ENCODE measurements around the gene MADCAM1.
"Not testable (repeated sequence)": the region's sequence is repeated elsewhere in the genome, so short reads cannot be mapped to it uniquely, and the experiment has no call there.

Gene MADCAM1

DNA sequence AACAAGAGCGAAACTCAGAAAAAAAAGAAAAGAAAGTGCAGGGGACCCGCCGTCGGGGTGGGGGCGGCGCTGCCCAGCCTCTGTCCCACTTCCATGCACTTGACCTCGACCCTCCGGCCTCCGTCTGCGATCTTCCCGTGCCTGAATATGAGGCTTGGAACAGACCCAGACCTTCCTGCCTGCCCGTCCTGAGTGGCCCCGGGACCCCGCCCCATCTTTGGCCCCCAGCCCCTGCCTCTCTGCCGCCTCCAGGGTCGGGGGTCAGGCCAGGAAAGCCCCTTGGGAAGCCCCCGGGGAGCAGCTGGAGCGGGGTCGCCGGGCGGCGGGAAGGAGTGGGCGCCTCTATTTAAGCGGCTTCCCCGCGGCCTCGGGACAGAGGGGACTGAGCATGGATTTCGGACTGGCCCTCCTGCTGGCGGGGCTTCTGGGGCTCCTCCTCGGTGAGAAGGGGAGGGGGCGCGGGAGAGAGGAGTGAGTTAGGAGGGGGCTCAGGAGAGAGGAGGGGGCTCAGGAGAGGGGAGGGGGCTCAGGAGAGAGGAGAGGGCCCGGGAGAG lies at the start of gene MADCAM1:
TSS of gene MADCAM1 (plus strand) at position 375 of the 554 bp plus-strand sequence. CDS start at position 389, 14 bp downstream.
- DNase-seq (ENCODE audit: low spot score): no peak

DNA sequence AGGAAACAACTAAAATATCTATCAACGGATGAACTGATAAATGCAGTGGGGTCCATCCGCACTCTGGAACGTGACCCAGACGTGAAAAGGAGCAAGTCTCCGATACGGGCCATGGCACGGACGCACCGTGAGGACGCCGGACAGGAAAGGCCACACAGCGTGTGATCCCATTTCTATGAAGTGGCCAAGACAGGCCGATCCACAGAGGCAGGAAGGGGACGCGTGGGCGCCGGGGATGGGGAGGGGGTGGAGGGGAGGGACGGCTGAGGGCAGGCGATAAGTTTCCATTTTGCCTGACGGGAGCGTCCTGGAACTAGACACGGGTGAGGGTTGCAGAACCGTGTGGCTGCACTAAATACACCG lies 49.2 kb upstream of the MADCAM1 start:
- no peak for DNase-seq (ENCODE audit: low spot score)

DNA sequence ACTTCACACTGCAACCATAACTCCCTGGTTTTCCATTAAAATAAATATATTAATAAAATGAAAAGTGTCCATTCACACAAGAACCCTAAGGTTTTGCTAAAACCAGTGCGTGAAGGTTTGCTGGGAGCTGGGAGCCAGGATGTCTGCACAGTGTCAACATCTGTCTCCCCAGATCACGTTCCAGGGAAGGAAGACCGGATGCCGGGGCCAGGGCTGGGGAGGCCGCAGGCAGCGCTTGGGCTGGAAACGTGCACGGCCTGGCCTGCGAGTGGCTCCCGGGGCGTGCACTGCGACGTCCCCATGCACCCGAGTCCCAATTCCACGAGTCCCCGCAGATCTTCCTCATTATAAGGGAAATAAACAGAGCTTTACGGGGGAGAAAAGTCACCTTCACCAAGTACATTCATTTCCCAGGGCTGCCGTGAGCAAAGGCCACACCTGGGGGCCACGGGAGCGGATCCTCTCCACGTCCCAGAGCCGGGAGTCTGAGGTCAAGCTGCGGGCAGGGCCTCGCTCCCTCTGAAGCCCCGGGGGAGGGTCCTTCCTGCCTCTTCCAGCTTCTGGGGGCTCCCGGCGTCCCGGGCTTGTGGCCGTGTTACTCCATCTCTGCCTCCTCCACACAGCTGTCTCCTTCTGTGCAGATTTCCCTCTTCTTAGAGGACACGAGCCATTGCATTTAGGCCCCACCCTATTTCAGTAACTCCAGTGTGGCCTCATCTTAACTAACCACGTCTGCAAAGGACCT lies 48.3 kb upstream of the MADCAM1 start:
- no peak for DNase-seq (ENCODE audit: low spot score)

DNA sequence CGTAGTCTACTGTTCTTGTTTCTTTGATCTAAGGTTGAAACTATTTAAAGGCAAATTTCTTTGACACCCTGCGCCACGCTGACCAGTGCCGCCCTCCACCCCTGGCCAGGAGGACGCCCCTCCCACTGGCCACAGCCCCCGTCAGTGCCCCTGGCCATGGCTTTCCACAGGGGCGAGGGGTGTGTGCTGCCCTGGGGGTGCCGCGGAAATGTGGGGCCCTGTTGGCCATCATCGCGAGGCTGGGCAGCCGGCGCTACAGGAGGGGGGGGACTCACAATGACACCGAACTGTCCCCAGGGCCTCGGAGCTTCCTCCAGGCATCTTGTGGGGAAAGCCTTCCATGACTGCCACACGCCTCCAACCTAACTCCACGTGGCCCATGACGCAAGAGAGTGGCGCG lies 46.4 kb upstream of the MADCAM1 start:
- DNase-seq (ENCODE audit: low spot score): no peak

DNA sequence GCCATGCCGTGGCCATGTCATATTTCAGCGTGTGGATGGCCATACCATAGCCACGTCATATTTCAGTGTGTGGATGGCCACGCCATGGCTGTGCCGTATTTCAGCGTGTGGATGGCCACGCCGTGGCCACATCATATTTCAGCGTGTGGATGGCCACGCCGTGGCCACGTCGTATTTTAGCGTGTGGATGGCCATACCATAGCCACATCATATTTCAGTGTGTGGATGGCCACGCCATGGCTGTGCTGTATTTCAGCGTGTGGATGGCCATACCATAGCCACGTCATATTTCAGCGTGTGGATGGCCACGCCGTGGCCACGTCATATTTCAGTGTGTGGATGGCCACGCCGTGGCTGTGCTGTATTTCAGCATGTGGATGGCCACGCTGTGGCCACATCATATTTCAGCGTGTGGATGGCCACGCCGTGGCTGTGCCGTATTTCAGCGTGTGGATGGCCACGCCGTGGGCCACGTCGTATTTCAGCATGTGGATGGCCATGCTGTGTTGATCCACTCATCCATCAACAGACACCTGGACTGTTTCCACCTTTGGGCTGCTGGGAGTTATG lies 45.3 kb upstream of the MADCAM1 start:
- not testable (repeated sequence) for DNase-seq (ENCODE audit: low spot score)

DNA sequence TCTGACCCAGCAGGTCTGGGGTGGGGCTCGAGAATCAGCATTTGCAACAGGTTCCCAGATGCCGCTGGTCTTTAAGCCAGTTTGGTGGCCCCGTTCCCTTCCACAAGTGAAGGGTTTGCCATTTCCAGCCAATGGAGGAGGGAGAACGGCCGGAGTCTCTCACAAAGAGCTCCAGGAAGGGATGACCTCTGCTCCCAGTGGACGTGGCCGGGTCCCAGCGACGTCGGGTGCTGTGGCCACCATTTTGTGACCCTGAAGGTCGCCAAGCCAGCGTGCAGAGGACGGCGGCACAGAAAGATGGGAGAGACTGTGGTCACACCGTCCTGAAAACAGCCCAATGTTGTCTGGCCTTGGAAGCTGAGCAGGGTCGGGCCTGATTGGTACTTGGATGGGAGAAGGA lies 43.5 kb upstream of the MADCAM1 start:
- no peak for DNase-seq (ENCODE audit: low spot score)

DNA sequence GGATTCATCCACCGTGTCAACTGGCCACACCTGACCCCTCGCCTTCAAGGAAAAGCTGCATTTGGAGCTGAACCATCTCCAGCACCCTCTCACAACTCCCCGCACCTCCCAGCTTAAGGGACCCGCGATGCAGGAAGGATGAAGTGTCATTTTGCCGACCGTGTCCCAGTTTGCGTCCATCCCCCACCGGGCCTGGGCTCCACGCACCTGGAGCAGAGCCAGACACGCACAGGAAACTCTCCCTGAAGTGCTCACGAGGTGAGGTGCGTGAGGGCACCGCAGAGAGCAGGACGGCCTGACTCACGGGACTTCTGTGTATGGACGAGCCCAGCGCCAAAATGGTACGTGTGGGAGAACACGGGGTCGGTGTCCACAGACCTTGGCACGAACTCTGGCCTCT lies 42.7 kb upstream of the MADCAM1 start:
- no peak for DNase-seq (ENCODE audit: low spot score)

DNA sequence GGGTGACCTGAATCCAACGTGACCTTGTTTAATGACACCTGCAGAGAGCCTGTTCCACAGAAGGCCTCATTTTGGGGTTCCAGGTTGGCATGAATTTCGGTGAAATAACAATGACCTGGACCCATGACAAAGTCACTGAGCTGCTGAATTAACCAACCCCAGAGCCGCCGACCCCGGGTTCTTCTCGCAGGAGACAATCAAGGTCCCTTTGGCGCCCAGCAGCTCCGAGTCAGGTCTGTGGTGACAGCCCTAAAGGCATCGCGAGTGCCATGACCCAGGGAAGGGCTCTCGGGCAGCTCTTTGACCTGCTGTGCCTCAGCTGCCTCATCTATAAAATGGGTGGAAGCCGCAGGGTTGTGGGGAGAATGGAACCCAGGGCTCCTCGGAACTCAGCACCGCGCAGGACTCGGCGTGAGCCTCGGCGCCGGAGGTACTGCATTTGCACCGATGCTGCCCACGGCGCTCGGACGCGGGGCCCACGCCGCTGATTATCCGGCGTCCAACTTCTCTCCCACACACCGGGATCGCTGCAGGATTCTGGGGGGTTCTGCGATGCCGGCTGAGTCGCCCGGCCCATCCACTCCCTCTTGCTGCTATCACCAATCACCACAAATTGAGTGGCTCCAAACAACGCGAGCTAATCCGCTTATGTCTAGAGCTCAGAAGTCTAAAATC lies 41.1 kb upstream of the MADCAM1 start:
- DNase-seq (ENCODE audit: low spot score): no peak

DNA sequence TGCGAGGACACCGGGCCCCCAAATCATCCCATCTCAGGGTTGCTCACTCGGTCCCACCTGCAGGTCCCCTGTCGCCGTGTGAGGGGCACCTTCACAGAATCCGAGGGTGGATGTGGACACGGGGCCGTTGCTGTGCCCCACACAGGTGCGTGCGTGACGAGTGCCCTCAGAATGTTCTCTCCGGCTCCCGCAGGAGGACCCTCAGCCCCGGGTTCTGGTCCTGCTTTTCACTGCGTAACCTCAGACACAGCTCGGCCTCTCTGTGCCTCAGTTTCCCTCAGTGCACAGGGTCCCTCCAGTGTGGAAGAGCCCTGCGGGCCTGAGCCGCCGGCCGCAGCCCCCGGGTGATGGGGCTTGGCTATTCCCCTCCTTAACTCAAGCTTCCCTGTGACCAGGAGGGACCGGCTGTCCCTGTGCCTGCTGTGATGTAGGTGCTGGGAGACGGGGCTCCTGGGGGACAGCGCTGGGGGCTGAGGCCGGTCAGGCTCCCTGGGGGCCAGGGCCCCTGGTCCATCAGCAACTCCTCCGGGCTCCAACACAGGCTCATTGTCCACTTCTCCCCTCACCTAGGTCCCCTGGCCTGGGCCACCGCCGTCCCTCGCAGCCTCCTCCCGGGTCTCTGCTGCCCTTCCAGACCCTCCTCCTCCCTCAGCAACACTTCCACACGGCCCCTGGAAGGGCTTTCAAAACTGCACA lies 40.3 kb upstream of the MADCAM1 start:
- no peak for DNase-seq (ENCODE audit: low spot score)

DNA sequence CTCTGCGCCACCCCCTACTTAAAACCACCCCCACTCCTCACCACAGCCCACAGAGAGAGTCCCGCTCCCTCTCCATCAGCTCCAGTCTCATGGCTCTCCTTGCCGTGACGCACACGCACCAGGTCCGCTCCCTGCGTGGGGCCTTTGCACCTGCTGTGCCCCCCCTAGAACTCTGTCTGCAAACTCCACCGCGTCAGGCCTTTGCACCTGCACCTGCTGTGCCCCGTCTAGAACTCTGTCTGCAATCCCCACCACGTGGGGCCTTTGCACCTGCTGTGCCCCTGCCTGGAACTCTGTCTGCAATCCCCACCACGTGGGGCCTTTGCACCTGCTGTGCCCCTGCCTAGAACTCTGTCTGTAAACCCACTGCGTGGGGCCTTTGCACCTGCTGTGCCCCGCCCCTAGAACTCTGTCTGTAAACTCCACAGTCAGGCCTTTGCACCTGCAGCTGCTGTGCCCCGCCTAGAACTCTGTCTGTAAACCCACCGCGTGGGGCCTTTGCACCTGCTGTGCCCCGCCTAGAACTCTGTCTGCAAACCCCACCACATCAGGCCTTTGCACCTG lies 39.7 kb upstream of the MADCAM1 start:
- no peak for DNase-seq (ENCODE audit: low spot score)

DNA sequence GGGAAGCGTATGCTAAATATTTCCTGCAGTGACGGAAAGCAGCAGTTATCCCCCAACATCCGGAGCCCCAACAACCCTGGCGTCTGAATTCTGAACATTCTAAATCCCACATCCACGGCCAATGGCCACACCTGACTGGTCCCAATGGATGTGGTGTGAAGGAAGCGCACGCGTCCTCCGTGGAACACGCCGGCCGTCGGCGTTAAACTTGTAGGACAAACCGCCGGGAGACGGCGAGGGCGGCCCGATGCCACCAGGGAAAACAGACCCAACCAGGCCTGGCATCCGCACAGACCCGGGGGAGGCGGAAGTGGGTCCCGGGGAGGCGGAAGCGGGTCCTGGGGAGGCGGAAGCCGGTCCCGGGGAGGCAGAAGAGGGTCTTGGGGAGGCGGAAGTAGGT lies 38.6 kb upstream of the MADCAM1 start:
- no peak for DNase-seq (ENCODE audit: low spot score)

DNA sequence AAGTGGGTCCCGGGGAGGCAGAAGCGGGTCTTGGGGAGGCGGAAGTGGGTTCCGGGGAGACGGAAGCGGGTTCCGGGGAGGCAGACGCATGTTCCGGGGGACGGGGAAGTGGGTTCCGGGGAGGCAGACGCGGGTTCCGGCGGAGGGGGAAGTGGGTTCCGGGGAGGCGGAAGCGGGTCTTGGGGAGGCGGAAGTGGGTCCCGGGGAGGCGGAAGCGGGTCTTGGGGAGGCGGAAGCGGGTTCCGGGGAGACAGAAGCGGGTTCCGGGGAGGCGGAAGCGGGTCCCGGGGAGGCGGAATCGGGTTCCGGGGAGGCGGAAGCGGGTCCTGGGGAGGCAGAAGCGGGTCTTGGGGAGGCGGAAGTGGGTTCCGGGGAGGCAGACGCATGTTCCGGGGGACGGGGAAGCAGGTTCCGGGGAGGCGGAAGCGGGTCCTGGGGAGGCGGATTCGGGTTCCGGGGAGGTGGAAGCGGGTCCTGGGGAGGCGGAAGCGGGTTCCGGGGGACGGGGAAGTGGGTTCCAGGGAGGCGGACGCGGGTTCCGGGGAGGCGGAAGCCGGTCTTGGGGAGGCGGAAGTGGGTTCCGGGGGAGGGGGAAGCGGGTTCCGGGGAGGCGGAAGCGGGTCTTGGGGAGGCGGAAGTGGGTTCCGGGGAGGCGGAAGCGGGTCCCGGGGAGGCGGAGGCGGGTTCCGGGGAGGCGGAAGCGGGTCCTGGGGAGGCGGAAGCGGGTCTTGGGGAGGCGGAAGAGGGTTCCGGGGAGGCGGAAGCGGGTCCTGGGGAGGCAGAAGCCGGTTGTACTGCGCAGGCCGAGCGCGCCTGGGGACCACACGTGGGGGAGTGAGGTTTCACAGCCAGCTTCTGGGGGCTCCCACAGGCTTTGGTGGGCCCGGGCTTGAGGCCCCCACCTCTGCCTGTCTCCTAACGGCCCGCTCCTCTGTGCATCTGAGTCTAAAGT lies 37.9 kb upstream of the MADCAM1 start:
- no peak for DNase-seq (ENCODE audit: low spot score)

DNA sequence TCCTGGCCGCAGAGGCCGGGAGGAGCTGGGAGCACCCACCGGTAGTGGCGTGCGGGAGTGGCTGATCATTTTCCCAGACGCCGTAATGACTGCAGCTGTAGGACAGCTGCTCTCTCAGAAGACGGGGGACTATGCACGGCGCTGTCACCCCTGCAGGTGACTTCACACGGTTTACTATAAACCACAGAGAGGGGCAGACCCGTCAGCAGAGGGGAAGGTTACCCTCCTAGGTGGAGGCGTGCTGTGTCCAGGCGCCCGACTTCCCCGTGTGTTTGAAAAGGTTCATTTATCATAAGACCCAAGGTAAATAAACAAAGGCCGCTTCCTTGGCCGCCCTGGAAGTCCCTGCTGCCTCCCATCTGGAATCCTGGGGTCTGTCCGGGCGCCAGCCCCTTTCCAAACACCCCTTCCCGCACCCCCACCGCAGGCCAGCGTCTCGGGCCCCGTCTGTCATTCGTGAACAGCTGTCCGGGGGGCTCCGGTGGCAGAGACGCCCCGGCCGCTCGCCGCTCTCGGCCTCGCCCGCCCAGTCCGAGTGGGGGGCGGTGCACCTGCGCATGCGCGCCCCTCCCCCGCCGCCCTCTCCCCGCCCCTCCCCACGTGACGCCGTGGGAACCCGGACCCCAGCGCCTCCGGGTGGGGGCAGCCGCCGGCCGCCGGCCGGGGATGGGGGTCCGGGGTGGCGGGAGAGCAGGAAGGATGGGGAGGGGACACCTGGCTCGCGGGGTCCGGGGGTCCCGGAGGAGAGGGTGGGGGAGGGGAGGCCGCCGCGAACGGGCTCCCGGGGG lies 36.4 kb upstream of the MADCAM1 start:
- DNase-seq (ENCODE audit: low spot score): no peak

DNA sequence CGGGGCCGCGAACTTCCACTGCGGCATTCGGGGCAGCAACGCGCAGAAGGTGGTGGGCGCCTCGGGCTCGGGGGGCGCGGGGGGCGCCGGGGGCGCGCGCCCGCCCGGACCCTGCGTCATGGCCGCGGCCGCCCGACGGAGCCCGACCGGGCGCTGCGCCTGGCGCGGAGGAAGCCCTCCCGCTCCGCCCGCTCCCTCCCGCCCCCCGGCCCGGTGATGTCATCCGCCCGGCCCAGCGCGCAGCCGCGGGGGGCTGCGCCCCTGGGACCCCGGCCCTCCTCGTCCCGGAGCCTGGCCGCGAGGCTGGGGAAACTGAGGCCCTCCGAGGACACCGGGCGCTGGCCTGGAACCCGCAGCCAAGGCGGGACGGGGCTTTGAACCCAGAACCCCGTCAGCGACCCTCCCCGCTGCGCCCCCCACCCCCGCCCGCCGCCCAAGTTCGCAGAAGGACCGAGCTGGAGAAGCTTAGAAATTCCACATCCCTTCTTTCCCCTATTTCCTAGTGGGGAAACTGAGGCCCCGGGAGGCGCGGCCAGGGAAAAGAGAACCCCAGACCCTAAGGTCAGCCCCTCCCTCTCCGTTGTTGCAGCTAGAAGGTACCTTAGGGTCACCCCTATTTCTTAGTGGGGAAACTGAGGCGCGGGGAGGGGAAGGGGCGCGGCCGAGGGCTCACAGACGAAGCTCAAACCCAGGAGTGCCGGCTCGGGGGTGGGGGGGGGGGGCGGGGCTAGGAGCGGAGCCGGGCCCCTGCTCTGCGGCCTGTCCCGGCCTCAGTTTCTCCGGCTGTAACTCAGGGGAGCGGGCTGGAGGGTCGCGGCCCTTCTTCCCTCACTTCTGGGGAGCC lies 35.2 kb upstream of the MADCAM1 start, which contains the start of gene SHC2:
TSS of gene SHC2 (minus strand) at position 157 of the 844 bp plus-strand sequence. CDS start at position 120, 37 bp downstream.
- no peak for DNase-seq (ENCODE audit: low spot score)

DNA sequence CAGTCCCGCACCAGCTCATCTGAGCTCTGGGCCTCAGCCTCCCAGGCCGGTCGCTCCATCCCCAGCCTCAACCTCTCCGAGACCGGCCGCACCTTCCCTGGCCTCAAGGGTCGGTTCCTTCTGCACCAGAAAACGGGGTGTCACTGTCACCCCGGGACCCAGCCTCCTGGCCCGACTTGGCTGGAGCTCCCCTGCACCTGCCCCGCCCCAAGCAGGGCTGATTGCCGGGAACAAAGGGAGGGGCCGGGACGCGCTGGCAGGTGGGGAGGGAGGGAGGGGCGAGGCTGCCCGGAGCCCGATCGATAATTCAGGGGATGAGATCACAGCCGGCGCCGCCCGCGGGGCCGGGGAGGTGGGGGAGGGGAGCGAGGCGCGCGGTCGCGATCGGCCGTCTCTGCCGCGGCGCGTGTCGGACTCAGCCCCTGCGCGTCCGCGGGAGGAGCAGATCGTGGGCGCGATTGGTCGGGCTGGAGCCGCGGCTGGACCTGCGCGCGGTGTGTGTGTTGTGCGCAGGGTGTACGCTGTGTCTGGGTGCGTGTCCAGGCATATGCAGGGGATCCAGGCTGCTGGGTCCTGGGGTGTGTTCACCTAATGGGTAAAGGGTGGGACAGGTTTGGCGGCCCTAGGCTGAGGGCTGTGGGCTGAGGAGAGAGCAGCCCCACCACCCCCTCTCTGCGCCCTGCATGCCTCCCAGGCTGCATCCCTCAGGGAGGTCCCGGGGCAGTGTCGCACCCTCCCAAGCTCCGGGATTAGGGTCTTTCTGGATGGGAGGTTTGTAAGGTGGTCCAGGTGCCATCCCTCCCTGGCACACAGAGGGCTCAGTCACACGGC lies 34.4 kb upstream of the MADCAM1 start:
- no peak for DNase-seq (ENCODE audit: low spot score)

DNA sequence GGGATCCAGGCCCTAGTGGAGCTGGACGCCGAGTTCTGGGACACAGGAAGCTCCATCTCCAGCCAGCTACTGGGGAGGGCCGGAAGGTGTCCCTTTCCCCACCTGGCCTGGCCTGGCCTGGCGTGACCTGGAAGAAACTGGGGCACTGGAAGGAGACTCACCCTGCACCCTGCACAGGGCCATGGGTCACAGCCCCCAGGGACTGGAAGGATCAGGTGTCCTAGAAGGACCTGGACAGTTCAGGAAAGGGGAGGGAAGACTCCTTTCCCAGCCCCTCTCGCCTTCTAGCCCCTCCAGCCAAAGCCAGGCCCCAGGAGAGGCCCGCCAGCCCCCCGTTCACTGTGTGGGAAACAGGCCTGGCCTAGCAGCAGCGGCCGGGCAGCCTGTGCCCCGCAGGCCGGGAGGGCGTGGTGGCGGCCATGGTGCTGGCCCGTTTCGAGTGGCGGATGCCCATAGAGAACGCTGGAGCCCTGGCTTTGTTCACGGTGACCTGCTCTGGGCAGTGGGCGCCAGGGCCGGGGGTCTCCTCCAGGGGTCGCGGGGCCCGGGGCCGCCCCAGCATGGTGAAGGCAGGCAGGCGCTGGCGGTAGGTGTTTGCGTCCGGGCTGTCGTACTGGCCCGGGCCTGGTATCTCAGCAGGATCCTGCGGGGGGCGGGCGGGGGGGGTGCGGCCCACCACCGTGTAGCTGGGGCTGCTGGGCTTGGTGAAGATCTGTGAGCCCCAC lies 32.6 kb upstream of the MADCAM1 start:
- DNase-seq (ENCODE audit: low spot score): no peak

DNA sequence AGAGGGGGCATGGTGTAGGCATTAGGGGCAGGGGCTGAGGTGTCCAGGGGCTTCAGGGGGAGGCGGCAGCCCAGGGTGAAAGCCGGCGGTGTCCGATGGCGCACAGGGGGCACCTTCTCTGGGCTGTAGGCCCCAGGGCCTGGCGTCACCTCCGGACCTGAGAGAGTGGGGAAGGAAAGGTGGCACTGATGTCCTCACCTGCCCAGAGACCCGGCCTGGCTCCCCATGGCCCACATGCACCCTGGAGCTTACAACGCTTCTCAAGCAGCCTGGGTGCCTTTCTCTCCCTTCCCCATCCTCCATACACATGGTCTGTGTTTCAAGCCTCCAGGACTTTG lies 32.1 kb upstream of the MADCAM1 start:
- DNase-seq (ENCODE audit: low spot score): no peak

All from kidney capillary endothelial cell (primary cell).